Measurements from ENCODE around the gene CEP83. TPM values are rescaled to one million over a fixed set of nuclear protein-coding genes. Genes with fewer than 3 reads are reported as not detected.

Gene CEP83, protein sequence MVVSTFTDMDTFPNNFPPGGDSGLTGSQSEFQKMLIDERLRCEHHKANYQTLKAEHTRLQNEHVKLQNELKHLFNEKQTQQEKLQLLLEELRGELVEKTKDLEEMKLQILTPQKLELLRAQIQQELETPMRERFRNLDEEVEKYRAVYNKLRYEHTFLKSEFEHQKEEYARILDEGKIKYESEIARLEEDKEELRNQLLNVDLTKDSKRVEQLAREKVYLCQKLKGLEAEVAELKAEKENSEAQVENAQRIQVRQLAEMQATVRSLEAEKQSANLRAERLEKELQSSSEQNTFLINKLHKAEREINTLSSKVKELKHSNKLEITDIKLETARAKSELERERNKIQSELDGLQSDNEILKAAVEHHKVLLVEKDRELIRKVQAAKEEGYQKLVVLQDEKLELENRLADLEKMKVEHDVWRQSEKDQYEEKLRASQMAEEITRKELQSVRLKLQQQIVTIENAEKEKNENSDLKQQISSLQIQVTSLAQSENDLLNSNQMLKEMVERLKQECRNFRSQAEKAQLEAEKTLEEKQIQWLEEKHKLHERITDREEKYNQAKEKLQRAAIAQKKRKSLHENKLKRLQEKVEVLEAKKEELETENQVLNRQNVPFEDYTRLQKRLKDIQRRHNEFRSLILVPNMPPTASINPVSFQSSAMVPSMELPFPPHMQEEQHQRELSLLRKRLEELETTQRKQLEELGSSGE
- total RNA-seq (ENCODE audit: low replicate concordance): 4.4 and 6.7 TPM in 2 replicates

DNA sequence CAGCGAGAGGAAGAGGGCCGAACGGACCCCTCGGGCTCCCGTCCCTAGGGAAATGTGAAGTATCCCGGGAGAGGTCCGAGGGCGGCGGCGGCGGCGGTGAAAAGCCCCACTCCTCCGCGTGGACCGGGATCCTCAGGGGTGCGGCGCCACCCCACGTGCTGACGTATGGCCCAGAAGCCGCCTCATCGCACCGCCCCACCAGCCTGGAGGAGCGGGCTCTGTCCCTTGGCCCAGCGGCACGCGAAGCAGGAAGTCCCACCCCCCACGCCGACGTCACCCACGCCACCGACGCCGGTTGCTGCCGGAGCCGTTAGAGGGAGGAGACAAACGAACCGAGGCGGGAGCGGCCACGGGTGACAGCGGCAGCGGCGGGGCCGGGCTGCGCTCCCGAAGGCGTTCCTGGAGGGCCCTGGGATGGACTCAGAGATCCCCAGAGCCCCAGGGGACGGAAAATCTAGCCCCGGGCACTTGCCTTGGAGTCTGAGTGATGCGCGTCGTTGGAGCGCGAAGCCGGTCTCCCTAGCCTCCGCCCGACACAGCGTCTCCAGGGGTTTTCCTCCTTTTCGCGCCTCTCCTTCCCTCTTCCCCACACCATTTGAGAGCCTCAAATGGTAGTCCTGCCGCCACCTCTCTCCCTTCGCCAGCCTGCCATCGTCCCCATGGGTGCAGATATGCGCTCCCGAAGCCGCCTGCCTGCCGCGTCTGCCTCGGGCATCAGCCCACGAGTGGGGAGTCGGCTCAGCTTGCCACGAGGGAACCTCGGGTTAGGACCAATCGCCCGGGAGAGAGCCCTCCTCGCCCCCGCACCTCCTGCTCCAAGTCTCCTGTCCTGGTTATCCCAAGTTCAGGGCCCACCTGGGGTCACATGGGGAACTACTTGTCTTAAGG, at the start of gene CEP83:
Gene CEP83 (minus strand): TSS at position 140 of the 888 bp plus-strand sequence. CDS start 47,377 bp downstream, outside the sequence.

Other genes with a start within 250 kb of the CEP83 start
- gene TMCC3, start 190.7 kb upstream of the CEP83 start, total RNA-seq (ENCODE audit: low replicate concordance): under 0.01 and 2.7 TPM in 2 replicates